Skeletal muscle satellite cell (primary cell): Measurements from ENCODE around the gene CIAO2A.
"Not testable (repeated sequence)": the region's sequence is repeated elsewhere in the genome, so short reads cannot be mapped to it uniquely, and the experiment has no call there.

Experiments used
- H3K27me3 ChIP-seq: 2 replicates; pipeline ENCODE4 v1.7.0; 2013; ENCODE audit warnings: low read length; ENCODE audit not compliant: control insufficient read depth, insufficient read depth
- H3K36me3 ChIP-seq: 2 replicates; pipeline ENCODE4 v1.7.0; 2013; ENCODE audit warnings: mild to moderate bottlenecking, control low read depth, low read length; ENCODE audit not compliant: insufficient read depth
- H3K4me1 ChIP-seq: 2 replicates; pipeline ENCODE4 v1.7.0; 2013; ENCODE audit warnings: low read length; ENCODE audit not compliant: control insufficient read depth, insufficient read depth
- H3K4me2 ChIP-seq: 2 replicates; pipeline ENCODE4 v1.7.0; 2013; ENCODE audit warnings: mild to moderate bottlenecking, low read length
- H3K4me3 ChIP-seq: 2 replicates; pipeline ENCODE4 v1.7.0; 2013; ENCODE audit warnings: low read length
- H3K9ac ChIP-seq: 2 replicates; pipeline ENCODE4 v1.7.0; 2013; ENCODE audit warnings: mild to moderate bottlenecking, low read depth, low read length, moderate library complexity
- H3K9me3 ChIP-seq: replicated peaks from 2 replicates; pipeline ENCODE4 v1.7.0; 2013; ENCODE audit warnings: mild to moderate bottlenecking, control low read depth, low read length

The CIAO2A gene

GRCh38 chr15:64092864-64093626 lies 593 bp downstream of the CIAO2A start:
- Histone ChIP-seq H3K9ac (peak overlapping the region; percentile 92), H3K4me3 (peak overlapping the region; percentile 80), H3K4me1 (peaks cover 35% of the 10 kb centered on the region), H3K9me3 (no peaks in the 10 kb centered on the region), H3K36me3 (peaks cover 8% of the 10 kb centered on the region), H3K4me2 (peak overlapping the region; percentile 93), H3K27me3 (no peaks in the 10 kb centered on the region)

- Histone ChIP-seq H3K36me3 (peaks cover 10% of the 10 kb centered on the region), H3K4me2 (peak overlapping the region; percentile 93), H3K9ac (peak overlapping the region; percentile 92), H3K4me3 (peak overlapping the region; percentile 80), H3K4me1 (peaks cover 27% of the 10 kb centered on the region), H3K9me3 (no peaks in the 10 kb centered on the region), H3K27me3 (no peaks in the 10 kb centered on the region)
Measured at GRCh38 chr15:64092075-64092820, 1.4 kb downstream of the CIAO2A start.

GRCh38 chr15:64090527-64090926 lies 3.1 kb downstream of the CIAO2A start:
- no peaks in the 10 kb centered on the region for H3K27me3 ChIP-seq
- H3K9ac ChIP-seq = no peak overlapping the region
- no peak overlapping the region for H3K4me2 ChIP-seq
- H3K36me3 ChIP-seq = peaks cover 10% of the 10 kb centered on the region
- H3K4me3 ChIP-seq = no peak overlapping the region
- no peaks in the 10 kb centered on the region for H3K9me3 ChIP-seq
- peaks cover 23% of the 10 kb centered on the region for H3K4me1 ChIP-seq

- Histone ChIP-seq H3K36me3 (peaks cover 10% of the 10 kb centered on the region), H3K27me3 (no peaks in the 10 kb centered on the region), H3K4me3 (no peak overlapping the region), H3K4me1 (peaks cover 15% of the 10 kb centered on the region), H3K4me2 (no peak overlapping the region), H3K9ac (no peak overlapping the region), H3K9me3 (no peaks in the 10 kb centered on the region)
Measured at GRCh38 chr15:64089543-64090280, 3.9 kb downstream of the CIAO2A start.

GRCh38 chr15:64082757-64083156 lies 10.9 kb downstream of the CIAO2A start:
- Histone ChIP-seq H3K36me3 (peaks cover 8% of the 10 kb centered on the region), H3K9ac (no peak overlapping the region), H3K27me3 (no peaks in the 10 kb centered on the region), H3K9me3 (no peaks in the 10 kb centered on the region), H3K4me3 (no peak overlapping the region), H3K4me2 (no peak overlapping the region), H3K4me1 (no peaks in the 10 kb centered on the region)

- not testable (repeated sequence) for H3K9ac ChIP-seq, H3K27me3 ChIP-seq, H3K4me3 ChIP-seq, H3K9me3 ChIP-seq, H3K4me2 ChIP-seq
- peaks cover 11% of the 10 kb centered on the region for H3K36me3 ChIP-seq
- H3K4me1 ChIP-seq = peaks cover 49% of the 10 kb centered on the region
Measured at GRCh38 chr15:64073496-64073895, 20.1 kb downstream of the CIAO2A start.

- no peaks in the 10 kb centered on the region for H3K27me3 ChIP-seq
- H3K9me3 ChIP-seq = no peaks in the 10 kb centered on the region
- H3K4me1 ChIP-seq = peaks cover 51% of the 10 kb centered on the region
- peak overlapping the region; percentile 30 for H3K4me2 ChIP-seq
- H3K36me3 ChIP-seq = peaks cover 11% of the 10 kb centered on the region
- H3K9ac ChIP-seq = peak overlapping the region; percentile 28
- no peak overlapping the region for H3K4me3 ChIP-seq
Measured at GRCh38 chr15:64072812-64073211, 20.8 kb downstream of the CIAO2A start.

- no peaks in the 10 kb centered on the region for H3K27me3 ChIP-seq
- H3K4me1 ChIP-seq = peaks cover 54% of the 10 kb centered on the region
- no peak overlapping the region for H3K9ac ChIP-seq
- H3K4me3 ChIP-seq = peak overlapping the region; percentile 3
- H3K4me2 ChIP-seq = peak overlapping the region; percentile 30
- H3K36me3 ChIP-seq = peaks cover 11% of the 10 kb centered on the region
- H3K9me3 ChIP-seq = no peaks in the 10 kb centered on the region
Measured at GRCh38 chr15:64071931-64072765, 21.5 kb downstream of the CIAO2A start.

GRCh38 chr15:64070965-64071851 lies 22.4 kb downstream of the CIAO2A start:
- peak overlapping the region; percentile 30 for H3K4me2 ChIP-seq
- H3K4me3 ChIP-seq = peak overlapping the region; percentile 3
- no peaks in the 10 kb centered on the region for H3K27me3 ChIP-seq
- peaks cover 11% of the 10 kb centered on the region for H3K36me3 ChIP-seq
- peaks cover 54% of the 10 kb centered on the region for H3K4me1 ChIP-seq
- H3K9me3 ChIP-seq = no peaks in the 10 kb centered on the region
- H3K9ac ChIP-seq = no peak overlapping the region

GRCh38 chr15:64070106-64070505 lies 23.5 kb downstream of the CIAO2A start:
- H3K36me3 ChIP-seq = peaks cover 11% of the 10 kb centered on the region
- no peak overlapping the region for H3K4me2 ChIP-seq
- H3K9ac ChIP-seq = no peak overlapping the region
- peaks cover 54% of the 10 kb centered on the region for H3K4me1 ChIP-seq
- H3K9me3 ChIP-seq = no peaks in the 10 kb centered on the region
- H3K27me3 ChIP-seq = no peaks in the 10 kb centered on the region
- H3K4me3 ChIP-seq = no peak overlapping the region
